Activated CD4-positive, alpha-beta T cell treated with anti-CD3 and anti-CD28 coated beads, Interleukin-2, amount 50 U/mL, for 24 hours (primary cell): ENCODE data around the gene KANK3.

Source experiments
- DNase-seq, 2 donors: peaks; one replicate each; pipeline ENCODE4 v3.0.0-alpha.2; 2020; ENCODE audit warnings: low read depth in 1 of 2, low spot score in 1 of 2

The KANK3 gene

DNA sequence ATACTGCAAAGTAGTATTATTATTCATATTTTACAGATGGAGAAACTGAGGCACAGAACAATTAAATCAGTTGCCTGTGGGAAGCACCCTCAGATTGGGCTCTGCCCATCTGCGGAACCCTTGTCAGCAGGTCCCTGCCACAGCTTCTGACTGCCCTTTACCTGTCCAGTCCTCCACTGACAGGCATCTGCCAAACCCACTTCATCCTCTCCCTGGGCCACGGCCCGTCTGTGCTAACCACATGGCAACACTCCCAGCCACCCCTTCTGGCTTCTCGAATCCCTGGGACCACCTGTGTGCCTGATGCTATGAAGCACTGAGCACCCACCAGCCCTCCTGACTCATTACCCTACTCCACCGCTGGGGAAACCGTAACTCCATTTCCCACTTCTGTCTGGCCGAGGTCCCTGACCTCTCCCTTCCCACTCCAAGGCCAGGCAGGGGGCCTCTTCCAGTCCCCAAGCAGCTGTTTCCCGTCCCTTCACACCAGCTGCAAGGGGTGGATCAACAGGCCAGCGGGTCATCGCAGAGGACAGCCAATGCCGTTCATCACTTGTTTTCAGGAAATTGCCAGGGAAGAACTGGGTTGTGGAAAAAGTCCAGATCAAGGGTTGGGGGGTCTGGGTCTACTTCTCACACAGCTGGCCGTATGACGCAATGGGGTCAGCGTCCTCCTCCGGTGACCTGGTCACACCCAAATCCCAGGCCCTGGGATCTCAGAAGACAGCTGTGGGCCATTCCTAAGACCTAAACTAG lies 2.5 kb downstream of the KANK3 start:
- no peak for DNase-seq

DNA sequence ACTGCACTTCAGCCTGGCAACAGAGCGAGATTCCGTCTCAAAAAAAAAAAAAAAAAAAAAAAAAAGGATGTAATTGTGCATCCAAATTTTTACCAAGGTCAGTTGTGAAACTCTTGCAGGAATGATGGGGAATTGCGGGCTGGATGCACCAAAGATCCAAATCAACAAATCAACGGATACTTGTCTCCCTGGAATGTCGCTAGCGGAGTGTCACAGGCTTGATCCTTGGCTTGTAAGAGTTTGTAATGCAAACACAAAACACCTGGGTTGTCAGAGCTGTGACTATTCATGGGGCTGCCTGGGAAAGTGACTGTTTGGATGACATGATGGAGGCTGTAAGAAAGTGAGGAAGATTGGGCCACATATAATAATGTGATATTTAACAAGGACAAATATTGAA lies 4.2 kb downstream of the KANK3 start:
- DNase-seq: no peak

- DNase-seq: no peak
Observed at GRCh38 chr19:8337728-8338127, 5.3 kb downstream of the KANK3 start.

DNA sequence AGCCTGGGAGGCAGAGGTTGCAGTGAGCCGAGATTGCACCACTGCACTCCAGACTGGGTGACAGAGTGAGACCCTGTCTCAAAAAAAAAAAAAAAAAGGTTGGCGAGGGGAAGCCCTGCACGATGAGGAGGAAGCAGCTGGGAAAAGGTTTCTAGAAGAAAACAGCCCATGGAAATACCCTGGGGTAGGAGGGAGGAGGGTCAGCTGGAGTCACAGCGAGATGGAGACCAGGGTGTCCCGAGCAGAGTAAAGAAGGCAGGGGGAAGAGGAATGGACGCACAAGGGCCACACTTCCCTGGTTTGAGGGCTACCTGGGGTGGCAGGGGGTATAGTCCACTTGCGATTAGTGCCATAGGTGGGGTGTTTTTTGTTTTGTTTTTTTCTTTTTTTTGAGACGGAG lies 6.4 kb downstream of the KANK3 start:
- no peak for DNase-seq

DNA sequence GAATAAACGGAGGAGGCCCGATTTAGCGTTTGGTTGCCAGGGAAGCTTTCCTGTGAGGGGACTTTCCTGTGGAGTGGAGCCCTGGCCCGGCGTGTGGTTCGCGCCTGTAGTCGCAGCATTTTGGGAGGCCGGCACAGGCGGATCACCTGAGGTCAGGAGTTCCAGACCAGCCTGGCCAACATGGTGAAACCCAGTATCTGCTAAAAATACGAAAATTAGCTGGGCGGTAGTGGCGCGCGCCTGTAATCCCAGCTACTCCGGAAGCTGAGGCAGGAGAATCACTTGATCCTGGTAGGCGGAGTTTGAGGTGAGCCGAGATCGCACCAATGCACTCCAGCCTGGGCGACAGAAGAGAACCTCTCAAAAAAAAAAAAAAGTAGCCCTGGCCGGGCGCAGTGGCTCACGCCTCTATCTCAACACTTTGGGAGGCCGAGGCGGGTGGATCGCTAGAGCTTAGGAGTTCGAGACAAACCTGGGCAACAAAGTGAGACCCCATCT lies 6.9 kb downstream of the KANK3 start:
- no peak for DNase-seq

DNA sequence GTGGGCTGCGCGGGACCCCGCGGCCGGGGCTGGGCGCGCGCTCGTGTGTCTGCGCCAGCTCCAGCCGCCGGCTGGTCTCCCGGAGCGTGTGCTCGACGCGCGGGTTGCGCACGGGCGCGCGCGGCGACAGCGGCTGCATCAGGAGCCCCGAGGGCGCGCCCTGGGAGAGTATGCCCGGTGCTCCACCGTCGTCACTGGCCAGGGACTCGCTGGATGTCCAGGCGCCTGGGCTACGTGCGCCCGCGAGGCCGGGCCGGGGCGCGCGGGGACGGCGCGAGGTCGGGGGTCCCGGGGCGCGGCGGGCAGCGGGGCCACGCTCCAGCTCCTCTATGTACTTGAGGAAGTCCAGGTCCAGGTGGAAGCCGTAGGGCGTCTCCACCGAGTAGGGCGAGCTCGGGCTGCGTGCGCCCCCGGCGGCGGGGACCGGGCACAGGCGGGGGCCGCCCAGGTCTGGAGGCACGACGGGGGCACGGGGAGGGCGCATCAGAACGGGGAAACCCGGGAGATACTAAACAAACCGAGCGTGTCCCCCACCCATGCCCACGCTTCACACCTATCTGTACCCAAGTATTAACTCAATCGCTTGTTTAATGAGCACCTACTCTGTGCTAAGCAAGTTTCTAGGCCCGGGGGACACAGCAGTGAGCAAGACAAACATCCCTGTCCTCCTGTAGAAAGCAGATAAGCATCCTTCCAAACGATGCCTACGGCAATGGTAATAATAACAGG lies 7.6 kb downstream of the KANK3 start:
- DNase-seq: no peak

DNA sequence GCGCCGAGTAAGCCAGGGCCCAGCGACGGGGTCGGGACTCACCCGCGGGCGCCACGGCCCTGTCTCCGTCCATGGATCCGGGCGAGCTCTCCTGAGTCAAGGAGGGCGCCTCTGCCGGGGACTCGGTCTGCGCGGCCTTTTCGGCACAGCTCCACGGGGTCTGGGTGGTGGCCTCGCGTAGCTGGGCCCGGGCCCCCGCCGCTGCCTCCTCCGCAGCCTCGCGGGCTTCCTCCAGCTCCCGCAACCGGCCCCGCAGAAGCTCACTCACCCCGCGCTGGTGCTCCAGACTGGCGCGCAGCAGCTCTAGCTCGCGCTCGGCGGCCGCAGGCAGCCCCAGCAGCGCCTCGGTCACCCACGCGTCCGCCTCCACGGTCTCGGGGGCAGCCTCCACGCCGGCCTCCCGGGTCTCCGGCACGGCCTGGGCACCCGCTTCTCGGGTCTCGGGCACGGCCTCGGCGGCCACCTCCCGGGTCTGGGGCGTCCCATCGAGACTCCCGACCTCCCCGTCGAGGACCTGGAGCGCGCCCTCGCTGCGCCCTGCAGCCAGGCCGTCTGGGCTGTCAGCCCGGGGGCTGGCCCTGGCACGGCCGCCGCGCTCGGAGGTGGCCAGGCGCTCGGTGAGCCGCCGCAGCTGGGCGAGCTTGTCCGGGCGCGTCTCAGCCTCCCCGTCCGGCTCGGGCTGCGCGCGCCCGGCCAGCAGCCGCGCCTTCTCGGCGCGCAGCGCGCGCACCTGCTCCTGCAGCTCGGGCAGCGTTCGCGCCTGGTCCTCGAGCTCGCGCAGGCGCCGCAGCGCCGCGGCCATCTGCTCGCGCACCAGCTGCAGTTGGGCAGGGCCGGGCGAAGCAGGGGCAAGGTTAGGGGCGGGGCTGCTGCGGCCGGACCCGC lies 8.4 kb downstream of the KANK3 start:
- DNase-seq: no peak

GRCh38 chr19:8333767-8334457 lies 9.2 kb downstream of the KANK3 start:
- no peak for DNase-seq

DNA sequence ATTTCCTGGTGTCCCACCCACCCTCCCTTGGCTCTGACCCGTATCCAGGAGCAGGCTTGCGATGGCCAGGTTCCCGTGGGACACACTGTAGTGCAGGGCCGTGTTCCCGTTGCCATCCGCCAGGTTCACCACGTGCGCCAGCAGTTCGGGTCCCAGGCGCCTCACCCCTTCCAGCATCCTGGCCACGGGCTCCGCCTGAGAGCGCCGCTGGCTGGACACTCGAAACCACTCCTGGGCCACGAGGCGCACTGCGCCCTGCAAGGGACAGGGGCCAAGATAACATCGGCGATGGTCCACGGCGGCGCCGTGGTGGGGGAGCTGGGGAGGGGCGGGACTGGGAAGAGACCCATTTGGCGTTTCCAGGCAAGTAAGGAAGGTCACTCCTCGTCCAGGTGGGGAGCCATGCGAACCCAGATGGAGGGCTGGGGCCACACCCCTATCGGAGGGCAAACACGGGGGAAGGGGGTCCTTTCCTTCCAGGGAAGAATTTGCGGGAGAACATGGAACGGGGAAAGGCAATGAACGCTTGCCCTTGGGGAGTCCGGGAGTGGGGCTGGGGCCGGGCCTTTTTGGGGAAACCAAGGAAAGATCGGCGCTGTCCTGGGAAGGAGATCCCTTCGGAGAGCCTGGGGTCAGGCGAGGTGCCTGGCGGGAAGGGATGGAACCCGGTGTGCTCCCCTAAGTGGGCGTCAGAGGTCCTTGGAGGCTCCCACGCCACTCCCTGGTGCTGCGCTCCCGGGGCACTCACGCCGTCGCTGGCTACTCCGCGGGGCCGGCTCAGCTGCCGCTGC lies 9.9 kb downstream of the KANK3 start:
- DNase-seq: no peak

DNA sequence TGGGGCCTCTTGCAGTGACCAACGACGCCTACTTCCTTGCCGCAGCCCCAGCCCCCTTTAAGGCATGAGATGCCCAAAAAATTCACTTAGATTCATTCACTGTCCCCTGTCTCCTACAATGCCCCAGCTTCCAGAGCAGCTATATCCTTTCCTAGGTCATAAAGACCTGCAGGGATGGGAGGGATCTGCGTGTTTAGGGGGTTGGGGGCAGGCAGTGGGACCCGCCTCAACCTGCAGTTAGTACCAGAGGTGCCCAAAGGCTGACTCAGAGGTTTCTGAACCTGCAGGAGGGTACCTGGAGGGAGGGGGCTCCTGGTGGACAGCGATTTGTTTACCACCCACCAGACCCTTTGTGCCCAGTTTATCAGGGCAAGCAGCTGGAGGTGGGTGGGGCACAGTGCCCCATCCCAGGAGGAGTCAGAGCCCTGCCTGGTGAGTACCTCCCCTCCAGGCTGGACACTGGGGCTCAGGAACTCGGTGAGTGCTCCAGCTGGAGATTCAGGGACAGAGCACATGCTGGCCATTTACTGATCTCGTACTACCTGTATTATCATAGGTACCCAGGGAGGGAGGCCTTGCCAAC lies 11.7 kb downstream of the KANK3 start:
- no peak for DNase-seq

DNA sequence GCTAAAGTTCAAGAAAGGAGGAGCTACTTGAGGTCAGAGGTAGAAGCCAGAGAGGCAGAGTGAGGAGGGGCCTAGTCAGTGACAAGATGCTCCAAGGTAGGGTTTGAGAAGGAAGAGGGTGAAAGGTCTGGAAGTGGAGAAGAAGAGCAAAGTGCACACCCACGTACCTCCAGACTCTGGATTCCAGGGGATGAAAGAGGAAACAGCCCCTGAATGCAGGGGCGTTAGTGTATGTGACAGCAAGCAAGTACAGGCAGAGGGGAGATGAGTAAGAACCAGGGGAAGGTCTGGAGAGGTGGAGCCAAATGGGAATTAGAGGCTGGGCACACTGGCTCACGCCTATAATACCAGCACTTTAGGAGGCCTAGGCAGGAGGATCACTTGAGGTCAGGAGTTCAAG lies 13.1 kb downstream of the KANK3 start:
- no peak for DNase-seq

- DNase-seq: no peak
Observed at GRCh38 chr19:8325454-8325853, 17.6 kb downstream of the KANK3 start.

DNA sequence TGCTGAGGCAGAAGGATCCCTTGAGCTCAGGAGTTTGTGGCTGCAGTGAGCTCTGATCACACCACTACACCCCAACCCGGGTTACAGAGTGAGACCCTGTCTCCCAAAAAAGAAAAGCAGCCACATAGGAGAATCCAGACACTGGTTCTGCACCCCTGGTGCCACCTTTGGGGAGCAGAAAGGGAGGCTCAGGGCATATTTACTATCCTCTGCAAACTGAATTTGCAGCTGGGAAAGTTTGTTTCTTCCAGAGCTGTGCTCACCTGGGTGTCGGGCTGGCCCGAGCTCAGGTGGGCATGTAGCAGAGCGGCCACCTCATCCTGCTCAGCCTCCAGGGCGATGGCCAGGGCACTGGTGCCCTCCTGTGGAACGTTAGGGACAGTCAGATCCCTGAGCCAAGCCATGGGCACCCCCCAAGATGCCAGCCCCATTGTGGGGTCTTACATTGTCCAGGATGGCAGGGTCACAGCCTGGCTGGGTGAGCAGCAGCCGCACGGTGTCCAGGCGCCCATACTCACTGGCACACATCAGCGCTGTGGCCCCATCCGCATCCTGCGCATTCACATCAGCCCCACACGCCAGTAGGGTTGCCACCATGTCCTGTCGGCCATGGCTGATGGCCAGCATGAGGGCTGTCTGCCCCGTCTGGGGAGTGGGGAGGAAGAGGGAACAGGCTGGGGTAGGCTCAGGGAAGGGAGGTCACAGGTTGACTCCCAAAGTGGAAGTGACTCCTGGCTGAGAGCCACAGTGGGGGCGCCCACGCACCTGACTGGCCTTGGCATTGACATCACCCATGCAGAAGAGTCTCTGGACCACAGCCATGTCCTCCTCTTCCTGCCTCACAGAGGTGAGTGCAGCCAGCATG lies 18.6 kb downstream of the KANK3 start:
- no peak for DNase-seq

- DNase-seq: no peak
Observed at GRCh38 chr19:8323781-8324185, 19.3 kb downstream of the KANK3 start.

DNA sequence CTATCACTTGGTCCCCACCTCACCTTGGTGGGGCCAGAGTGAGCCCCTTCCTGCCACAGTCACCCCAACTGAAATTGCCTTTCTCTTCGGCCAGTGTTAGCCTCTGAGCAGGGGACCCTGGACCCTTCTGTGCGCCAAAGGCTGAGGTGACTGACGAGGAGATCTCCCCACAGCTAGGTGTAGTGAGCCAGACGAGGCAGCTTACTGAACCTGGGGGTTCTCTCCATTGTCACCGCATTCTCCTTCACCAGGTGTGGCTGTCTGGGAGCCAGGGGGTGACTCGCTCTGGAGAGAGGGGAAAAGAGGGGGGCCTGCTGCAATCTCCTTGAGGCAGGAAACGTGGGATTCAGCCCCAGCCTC lies 20.4 kb downstream of the KANK3 start:
- DNase-seq: no peak

DNA sequence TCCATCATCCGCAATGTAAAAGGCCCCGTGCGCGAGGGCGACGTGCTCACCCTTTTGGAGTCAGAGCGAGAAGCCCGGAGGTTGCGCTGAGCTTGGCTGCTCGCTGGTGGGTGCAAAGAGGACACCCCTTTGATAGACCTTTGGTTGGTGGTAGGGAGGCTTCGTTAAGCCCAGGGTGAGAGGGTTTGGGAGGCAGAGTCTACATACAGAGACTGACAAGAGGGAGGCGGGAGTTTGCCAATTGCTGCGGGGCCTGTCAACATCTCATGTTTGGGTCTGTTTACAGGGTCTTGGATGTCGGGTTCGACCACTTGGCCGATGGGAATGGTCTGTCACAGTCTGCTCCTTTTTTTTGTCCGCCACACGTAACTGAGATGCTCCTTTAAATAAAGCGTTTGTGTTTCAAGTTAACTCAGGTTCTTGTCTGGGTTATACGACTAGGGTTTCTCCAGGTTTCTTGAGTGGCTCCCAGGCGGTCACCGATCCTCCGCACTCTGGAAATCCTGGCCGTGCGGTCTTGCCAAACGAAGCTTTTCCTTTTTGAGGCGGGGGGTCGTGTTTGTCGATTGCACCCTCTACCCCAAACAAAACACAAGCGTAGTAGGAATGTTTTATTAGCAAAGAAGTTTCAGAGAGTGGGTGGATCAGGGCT lies 20.9 kb downstream of the KANK3 start:
- DNase-seq: no peak

DNA sequence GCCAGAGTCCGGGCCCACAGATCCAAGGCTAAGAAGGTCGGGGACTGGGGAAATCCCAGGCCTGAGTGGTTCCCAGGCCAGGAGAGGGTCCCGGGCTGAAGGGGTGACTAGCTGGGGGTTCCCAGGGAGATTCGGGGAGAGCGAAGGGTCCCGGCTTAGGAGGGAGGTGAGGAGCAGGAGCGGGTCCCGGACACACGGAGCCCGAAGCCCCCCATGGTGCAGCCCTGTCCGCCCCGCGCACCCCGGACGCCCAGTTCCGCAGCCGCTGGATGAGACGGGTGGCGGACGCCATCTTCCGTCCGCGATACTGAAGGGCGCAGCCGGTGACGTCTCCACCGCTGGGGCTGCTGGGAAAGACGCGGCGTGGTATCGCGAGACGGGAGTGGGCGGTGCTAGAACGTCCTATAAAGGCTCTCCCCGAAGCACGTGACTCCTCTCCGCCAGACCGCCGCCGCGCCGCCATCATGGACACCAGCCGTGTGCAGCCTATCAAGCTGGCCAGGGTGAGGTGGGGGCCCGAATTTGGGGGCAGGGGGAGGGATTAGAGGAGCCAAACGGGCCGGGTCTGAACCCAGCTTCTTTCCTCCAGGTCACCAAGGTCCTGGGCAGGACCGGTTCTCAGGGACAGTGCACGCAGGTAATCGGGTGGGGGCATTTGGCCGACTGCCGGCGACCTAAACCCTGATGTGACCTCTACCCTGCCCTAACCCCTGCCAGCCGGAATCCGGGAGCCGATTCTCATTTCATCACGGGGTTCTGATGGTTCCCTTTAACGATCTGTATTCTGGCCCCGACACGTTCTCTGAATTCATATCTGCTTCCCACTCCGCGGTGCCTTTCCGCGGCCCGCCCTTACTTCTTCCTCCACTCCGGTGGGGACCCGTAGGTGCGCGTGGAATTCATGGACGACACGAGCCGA lies 21.7 kb downstream of the KANK3 start, which contains the start of the genes NDUFA7 and RPS28:
Gene NDUFA7 (minus strand): TSS at position 309 of the 919 bp plus-strand sequence. CDS start 17 bp downstream, at position 292.
Gene RPS28 (plus strand): TSS at position 430 of the 919 bp plus-strand sequence. CDS start 35 bp downstream, at position 465.
- peak; percentile 94 to 96 for DNase-seq
